AG04449 (cell line): ENCODE results near the gene MEAF6.
"Not testable (repeated sequence)": the region's sequence is repeated elsewhere in the genome, so short reads cannot be mapped to it uniquely, and the experiment has no call there.

Experiments
- CTCF ChIA-PET: fragments of 350-600 bp; formaldehyde crosslinking; extraction: SDS; loops from one replicate; lab custom pipeline; 2021; ENCODE audit warnings: antibody characterized with exemption; lab: Yijun Ruan, JAX
- POLR2A ChIA-PET: fragments of 400-600, 350-600 bp; formaldehyde crosslinking; extraction: SDS; loops from one replicate; lab custom pipeline; 2020; ENCODE audit warnings: antibody characterized with exemption, inconsistent platforms; lab: Yijun Ruan, JAX
- DNase-seq: peaks from one replicate; pipeline ENCODE4 v3.0.0-alpha.2; 2010; ENCODE audit warnings: low read depth, low spot score
- H3K4me3 ChIP-seq: 2 replicates; pipeline ENCODE4 v1.5.1; 2011; ENCODE audit warnings: low read depth, mild to moderate bottlenecking, control low read depth, low read length
- CTCF ChIP-seq: IDR thresholded peaks from one replicate; pipeline ENCODE4 v1.5.1; 2011; ENCODE audit warnings: mild to moderate bottlenecking, moderate library complexity, low read length, control low read depth, inconsistent platforms; ENCODE audit not compliant: insufficient read depth; ENCODE audit errors: missing control alignments

Gene MEAF6

GRCh38 chr1:37549341-37549740, 34.8 kb upstream of the MEAF6 start:
- H3K4me3 ChIP-seq = no peak overlapping the region
- DNase-seq = no peak
- ChIA-PET POLR2A (no interaction called here), CTCF (interaction anchor here (1.3 to 5.0 kb wide), 3 partner anchors 11 to 134 kb away, joined by 3 to 21 read pairs (median 3); partner anchors contain the start of gene MEAF6)
- no peak for TF ChIP-seq CTCF

- ChIA-PET POLR2A (no interaction called here), CTCF (interaction anchor here (0.9 kb wide), 1 partner anchor 30 kb away, joined by 3 read pairs; the partner anchor contains the start of gene MEAF6)
- TF ChIP-seq CTCF = no peak
- no peak overlapping the region for H3K4me3 ChIP-seq
- no peak for DNase-seq
Measured at GRCh38 chr1:37545019-37545418, 30.5 kb upstream of the MEAF6 start.

- ChIA-PET CTCF (interaction anchor here (0.9 to 1.6 kb wide), 2 partner anchors 30 to 90 kb away, joined by 3 to 4 read pairs; partner anchors contain the start of gene MEAF6), POLR2A (no interaction called here)
- H3K4me3 ChIP-seq = no peak overlapping the region
- TF ChIP-seq CTCF = no peak
- DNase-seq = no peak
Measured at GRCh38 chr1:37544530-37544929, 30.0 kb upstream of the MEAF6 start.

- ChIA-PET CTCF (interaction anchor here (5.9 kb wide), 1 partner anchor 25 kb away, joined by 22 read pairs; the partner anchor contains the start of gene MEAF6), POLR2A (no interaction called here)
- no peak for TF ChIP-seq CTCF
- no peak overlapping the region for H3K4me3 ChIP-seq
- DNase-seq = no peak
Measured at GRCh38 chr1:37540036-37540785, 25.6 kb upstream of the MEAF6 start.

GRCh38 chr1:37539154-37539553, 24.6 kb upstream of the MEAF6 start:
- H3K4me3 ChIP-seq, DNase-seq, POLR2A ChIA-PET: not testable (repeated sequence)
- CTCF ChIA-PET = interaction anchor here (0.8 to 5.9 kb wide), 4 partner anchors 22 to 85 kb away, joined by 3 to 22 read pairs (median 4); partner anchors contain the start of gene MEAF6

- POLR2A ChIA-PET = no interaction called here
- DNase-seq = peak; percentile 34
- no peak for TF ChIP-seq CTCF
- CTCF ChIA-PET = interaction anchor here (0.9 to 5.9 kb wide), 4 partner anchors 9 to 28 kb away, joined by 3 to 22 read pairs (median 3); partner anchors contain the start of gene MEAF6
- H3K4me3 ChIP-seq = no peak overlapping the region
Measured at GRCh38 chr1:37537378-37537777, 22.8 kb upstream of the MEAF6 start.
